ENCODE results near the gene SFXN5.

The SFXN5 gene

GRCh38 chr2:72959554-72959953 is 112.0 kb downstream of the SFXN5 start:
- TF ChIP-seq CTCF (IDR thresholded peaks at IDR 0.05; ENCODE audit: low read length) (no peak), EZH2 (IDR thresholded peaks at IDR 0.05; ENCODE audit: borderline replicate concordance, low read length) (no peak)
- H3F3A ChIP-seq (ENCODE audit: insufficient read depth, low read length): no peaks in the 10 kb centered on the region
- no peak overlapping the region for H3K4me3 ChIP-seq (ENCODE audit: low read depth, low read length, poor library complexity, severe bottlenecking)
- no peak overlapping the region for H2AFZ ChIP-seq (ENCODE audit: low read length)
- H3K9me3 ChIP-seq (ENCODE audit: low read length): no peaks in the 10 kb centered on the region
- no peaks in the 10 kb centered on the region for H3K79me2 ChIP-seq (ENCODE audit: insufficient read depth, low read length)
- H4K20me1 ChIP-seq (ENCODE audit: insufficient read depth, low read length): no peaks in the 10 kb centered on the region
- H3K36me3 ChIP-seq (ENCODE audit: insufficient read depth, low read length): no peaks in the 10 kb centered on the region
- no peak overlapping the region for H3K27ac ChIP-seq (ENCODE audit: low read depth, low read length, poor library complexity, severe bottlenecking)
- H3K9me2 ChIP-seq (ENCODE audit: low read depth, low read length): no peaks in the 10 kb centered on the region
- no peak overlapping the region for H3K9ac ChIP-seq (ENCODE audit: low read length)
- H3K4me2 ChIP-seq (ENCODE audit: low read length): no peak overlapping the region
- H3K4me1 ChIP-seq (ENCODE audit: insufficient read depth, low read length, severe bottlenecking): no peaks in the 10 kb centered on the region
- H3K27me3 ChIP-seq (ENCODE audit: insufficient read depth, low read length): 0 out of 2 replicates have a peak, but pooled peaks cover 4% of the 10 kb centered on the region

GRCh38 chr2:72958542-72959385 is 112.7 kb downstream of the SFXN5 start:
- TF ChIP-seq CTCF (IDR thresholded peaks at IDR 0.05; ENCODE audit: low read length) (no peak), EZH2 (IDR thresholded peaks at IDR 0.05; ENCODE audit: borderline replicate concordance, low read length) (no peak)
- Histone ChIP-seq H2AFZ (ENCODE audit: low read length) (no peak overlapping the region), H4K20me1 (ENCODE audit: insufficient read depth, low read length) (no peaks in the 10 kb centered on the region), H3K4me1 (ENCODE audit: insufficient read depth, low read length, severe bottlenecking) (no peaks in the 10 kb centered on the region), H3K9me3 (ENCODE audit: low read length) (no peaks in the 10 kb centered on the region), H3K27me3 (ENCODE audit: insufficient read depth, low read length) (0 out of 2 replicates have a peak, but pooled peaks cover 4% of the 10 kb centered on the region), H3K4me2 (ENCODE audit: low read length) (no peak overlapping the region), H3K4me3 (ENCODE audit: low read depth, low read length, poor library complexity, severe bottlenecking) (no peak overlapping the region), H3K27ac (ENCODE audit: low read depth, low read length, poor library complexity, severe bottlenecking) (no peak overlapping the region), H3K9me2 (ENCODE audit: low read depth, low read length) (no peaks in the 10 kb centered on the region), H3K79me2 (ENCODE audit: insufficient read depth, low read length) (no peaks in the 10 kb centered on the region), H3K36me3 (ENCODE audit: insufficient read depth, low read length) (no peaks in the 10 kb centered on the region), H3K9ac (ENCODE audit: low read length) (no peak overlapping the region), H3F3A (ENCODE audit: insufficient read depth, low read length) (no peaks in the 10 kb centered on the region)

GRCh38 chr2:72956936-72957335 is 114.6 kb downstream of the SFXN5 start:
- no peak overlapping the region for H2AFZ ChIP-seq (ENCODE audit: low read length)
- H3K4me1 ChIP-seq (ENCODE audit: insufficient read depth, low read length, severe bottlenecking): peaks cover 4% of the 10 kb centered on the region
- no peak for TF ChIP-seq CTCF (IDR thresholded peaks at IDR 0.05; ENCODE audit: low read length)
- no peak for TF ChIP-seq EZH2 (IDR thresholded peaks at IDR 0.05; ENCODE audit: borderline replicate concordance, low read length)
- no peaks in the 10 kb centered on the region for H3K79me2 ChIP-seq (ENCODE audit: insufficient read depth, low read length)
- H3K27me3 ChIP-seq (ENCODE audit: insufficient read depth, low read length): no peaks in the 10 kb centered on the region
- no peaks in the 10 kb centered on the region for H3K36me3 ChIP-seq (ENCODE audit: insufficient read depth, low read length)
- H3K9me2 ChIP-seq (ENCODE audit: low read depth, low read length): no peaks in the 10 kb centered on the region
- no peak overlapping the region for H3K9ac ChIP-seq (ENCODE audit: low read length)
- H3F3A ChIP-seq (ENCODE audit: insufficient read depth, low read length): no peaks in the 10 kb centered on the region
- no peak overlapping the region for H3K27ac ChIP-seq (ENCODE audit: low read depth, low read length, poor library complexity, severe bottlenecking)
- H3K9me3 ChIP-seq (ENCODE audit: low read length): no peaks in the 10 kb centered on the region
- H3K4me2 ChIP-seq (ENCODE audit: low read length): no peak overlapping the region
- H4K20me1 ChIP-seq (ENCODE audit: insufficient read depth, low read length): no peaks in the 10 kb centered on the region
- no peak overlapping the region for H3K4me3 ChIP-seq (ENCODE audit: low read depth, low read length, poor library complexity, severe bottlenecking)
